Stimulated activated CD4-positive, alpha-beta T cell treated with anti-CD3 and anti-CD28 coated beads, Interleukin-2, amount 100 ng/mL, for 24 hours (primary cell): Measurements from ENCODE around the gene BCL2L2.

Experiments
- DNase-seq, 2 donors: peaks; one replicate each; pipeline ENCODE4 v3.0.0-alpha.2; 2020

The BCL2L2 gene

DNA sequence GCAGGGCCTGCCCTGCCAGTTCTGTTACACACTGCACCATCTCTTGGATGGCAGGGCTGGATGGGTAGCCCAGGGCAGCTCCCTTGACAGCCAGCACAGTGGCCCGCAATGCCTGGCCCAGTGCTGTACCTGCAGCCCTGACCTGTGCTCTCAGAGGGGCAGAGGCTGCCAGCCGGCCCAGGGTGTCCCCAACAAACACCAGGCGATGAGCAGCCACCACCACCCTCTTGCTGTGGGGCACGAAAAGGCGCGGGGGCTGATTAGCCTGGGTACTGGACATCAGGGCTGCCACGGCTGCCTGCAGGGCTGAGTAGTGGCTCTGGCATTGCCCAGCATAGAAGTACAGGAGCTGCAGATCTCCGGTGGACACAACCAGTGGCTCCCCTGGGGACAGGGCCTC lies 50.6 kb downstream of the BCL2L2 start:
- no peak for DNase-seq

DNA sequence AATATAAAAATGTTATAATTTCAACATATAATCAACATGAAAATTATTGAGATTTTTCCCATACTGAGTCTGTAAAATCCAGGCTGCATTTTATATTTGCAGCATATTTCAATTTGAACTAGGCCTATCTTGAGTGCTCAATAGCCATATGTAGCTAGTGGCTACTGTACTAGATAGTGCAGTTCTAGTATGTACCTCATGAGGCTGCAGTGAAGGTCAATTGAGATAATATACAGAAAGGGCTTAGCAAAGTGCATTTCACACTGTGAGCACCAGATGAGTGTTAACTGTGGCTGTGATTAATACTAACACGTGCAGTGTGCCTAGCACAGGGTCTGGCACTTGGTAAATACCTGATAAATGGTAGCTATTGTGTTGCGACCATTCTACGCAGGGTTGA lies 51.4 kb downstream of the BCL2L2 start:
- DNase-seq = no peak

DNA sequence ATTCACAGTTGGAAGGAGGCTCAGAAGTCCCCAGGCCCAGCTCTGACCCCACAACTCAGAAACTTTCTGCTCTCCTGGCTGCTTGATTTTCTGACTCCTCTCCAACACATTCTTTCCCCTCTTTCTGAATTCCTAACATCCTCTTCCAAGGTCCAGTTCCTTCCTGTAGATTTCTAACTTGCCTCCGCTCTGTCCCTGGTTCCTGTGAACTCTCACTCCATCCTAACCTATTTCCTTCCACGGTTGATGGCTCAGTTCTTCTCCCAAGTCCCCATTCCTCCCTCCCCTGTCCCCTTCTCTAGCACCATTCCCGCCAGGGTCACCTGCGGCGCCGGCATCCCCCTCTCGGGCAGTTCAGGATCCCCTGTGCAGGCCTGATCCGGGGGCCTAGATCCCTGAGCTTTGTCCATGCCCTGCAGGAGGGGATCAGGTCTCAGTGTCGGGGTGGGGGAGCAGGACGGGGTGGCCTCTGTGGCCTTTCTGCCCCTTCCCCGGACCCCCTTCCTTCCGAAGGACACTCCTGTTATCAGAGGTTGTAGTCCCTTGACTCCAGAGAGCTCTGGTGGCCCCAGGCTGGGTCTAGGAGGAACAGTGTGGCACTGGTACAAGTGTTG lies 52.0 kb downstream of the BCL2L2 start:
- no peak for DNase-seq

DNA sequence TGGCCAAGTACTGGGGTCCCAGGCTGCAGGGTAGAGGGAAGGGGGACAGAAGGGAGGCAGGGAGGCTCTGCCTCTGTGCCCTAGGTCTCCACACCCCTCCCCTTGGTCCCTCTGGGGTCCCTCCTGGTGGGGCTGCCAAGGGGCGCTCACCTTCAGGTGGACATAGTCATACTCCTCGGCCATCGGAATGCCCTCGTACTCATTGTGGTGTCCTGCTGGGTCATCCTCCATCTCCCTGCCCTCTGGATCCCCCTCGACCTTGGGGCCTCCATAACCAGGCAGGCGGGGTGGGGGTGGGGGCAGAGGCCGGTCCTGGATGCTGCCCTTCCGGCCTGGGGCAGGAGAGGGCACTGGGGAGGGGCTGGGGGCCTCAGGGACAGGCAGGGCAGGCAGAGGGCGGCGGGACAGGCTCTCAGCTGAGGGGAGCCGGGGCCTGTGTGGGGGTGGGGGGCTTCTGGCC lies 52.6 kb downstream of the BCL2L2 start:
- DNase-seq = no peak

DNA sequence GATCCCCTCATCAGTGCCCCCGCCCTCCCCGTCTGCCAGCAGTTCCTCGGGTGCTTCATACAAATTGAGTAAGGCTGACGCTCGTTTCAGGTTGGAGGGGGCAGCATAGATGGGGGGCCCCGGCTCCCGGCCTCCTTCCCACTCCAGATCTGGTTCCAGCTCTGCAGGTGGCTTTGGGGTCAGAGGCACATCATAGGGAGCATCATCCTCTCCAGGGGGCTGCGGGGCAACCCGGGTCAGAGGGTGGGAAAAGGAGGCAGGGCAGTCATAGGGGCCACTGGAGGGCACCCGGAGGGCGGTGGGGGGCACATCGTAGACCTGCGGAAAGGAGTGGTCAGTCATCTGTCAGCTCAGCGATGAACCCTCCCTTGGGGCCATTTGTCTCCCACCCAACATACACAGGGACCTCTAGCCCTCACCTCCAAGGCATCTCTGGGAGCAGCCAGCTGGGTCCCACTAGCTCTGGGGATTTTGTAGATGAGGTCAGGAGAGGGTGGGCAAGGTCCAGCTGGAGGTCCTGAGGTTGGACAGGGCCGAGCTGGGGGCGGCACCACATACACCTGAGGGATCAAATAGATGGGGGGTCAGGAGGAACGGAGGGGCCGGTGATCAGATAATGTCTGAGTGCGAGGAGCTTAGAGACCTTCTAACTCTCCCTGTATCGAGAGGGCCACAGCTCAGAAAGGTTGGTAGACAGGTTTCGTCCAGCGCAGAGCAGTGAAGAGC lies 53.3 kb downstream of the BCL2L2 start:
- no peak for DNase-seq

DNA sequence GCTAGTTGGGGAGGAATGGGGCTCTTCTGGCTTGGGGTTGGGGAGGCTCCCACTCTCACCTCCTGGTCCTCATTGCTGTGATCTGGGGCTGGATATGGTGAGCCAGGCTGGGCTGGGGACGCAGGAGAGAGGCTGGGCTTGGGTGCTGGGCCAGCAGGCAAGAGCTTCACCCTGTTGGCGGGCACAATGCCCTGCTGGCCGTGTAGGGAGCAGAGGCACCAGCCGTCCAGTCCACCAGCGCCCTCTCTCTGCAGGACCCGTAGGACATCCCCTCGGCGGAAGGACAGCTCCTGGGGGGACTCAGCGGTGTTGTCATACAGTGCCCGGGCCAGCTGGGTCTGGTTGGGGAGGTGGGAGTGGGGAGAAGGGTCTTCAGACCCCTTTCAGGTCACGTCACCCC lies 53.9 kb downstream of the BCL2L2 start:
- DNase-seq = no peak

DNA sequence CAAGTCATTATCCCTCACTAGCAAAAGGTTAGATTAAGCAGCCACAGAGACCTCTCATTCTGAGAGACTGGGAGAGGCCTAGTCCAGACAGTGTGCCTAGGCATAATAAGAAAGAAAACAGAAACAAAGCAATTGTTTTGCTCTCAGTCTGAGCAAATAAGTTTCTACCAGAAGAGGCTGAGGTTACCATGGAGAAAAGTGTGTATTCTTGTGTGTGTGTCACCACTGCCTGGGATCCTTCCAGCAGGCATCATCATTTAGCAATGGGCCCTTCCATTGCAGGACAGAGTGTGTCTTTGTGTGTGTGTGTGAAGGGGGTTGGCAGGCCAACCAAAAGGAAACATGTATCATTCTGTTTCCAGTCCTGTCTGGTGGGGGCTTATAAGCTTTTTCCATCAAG lies 54.7 kb downstream of the BCL2L2 start:
- no peak for DNase-seq
